Measurements from ENCODE around the gene MADCAM1. TPM values are rescaled to one million over a fixed set of nuclear protein-coding genes. Genes with fewer than 3 reads are reported as not detected.

The MADCAM1 gene
- total and polyA plus RNA-seq, 10 of the 15 experiments (the other 5 are each of a cell fraction or from before 2014, with no cell fraction given): 0.06 to 0.32 (median 0.31) TPM; not detected in 5

GRCh38 chr19:463483-464207 is 32.6 kb upstream of the MADCAM1 start:
- no TSS peak for BruUV-seq (replicated peaks)
- no peaks in the 10 kb centered on the region for H4K20me1 ChIP-seq (ENCODE audit: control insufficient read depth, insufficient read depth)
- no peak overlapping the region for H3K4me3 ChIP-seq
- FAIRE-seq: no peak
- no peaks in the 10 kb centered on the region for H3K4me1 ChIP-seq (ENCODE audit: control insufficient read depth, insufficient read depth, low read length)
- WGBS (ENCODE audit: insufficient coverage, insufficient replicate concordance, low lambda C conversion rate, missing lambda C conversion rate): 69% methylated on average over 21 of the region's 35 CpGs
- H2AFZ ChIP-seq (ENCODE audit: control insufficient read depth, low read depth, low read length): no peak overlapping the region
- in situ Hi-C loops (cut with MboI) (no loop called here), intact Hi-C loops (cut with micrococcal nuclease; ENCODE audit: unreplicated experiment) (no loop called here)
- CTCF ChIA-PET: no interaction called here
- no peaks in the 10 kb centered on the region for H3K9me3 ChIP-seq (replicated peaks; ENCODE audit: control insufficient read depth, insufficient read depth, low read length)
- no peak overlapping the region for H3K4me2 ChIP-seq (ENCODE audit: control insufficient read depth, insufficient read depth)
- no peaks in the 10 kb centered on the region for H3K36me3 ChIP-seq (ENCODE audit: control insufficient read depth in 2 of 2, insufficient read depth in 2 of 2, low read length in 1 of 2)
- H3K79me2 ChIP-seq (ENCODE audit: control insufficient read depth, insufficient read depth, low read length): no peaks in the 10 kb centered on the region
- SMC1A ChIA-PET (ENCODE audit: uncharacterized antibody, unreplicated experiment): no interaction called here
- H3K27ac ChIP-seq (ENCODE audit: control insufficient read depth, insufficient read depth): no peak overlapping the region
- no peaks in the 10 kb centered on the region for H3K27me3 ChIP-seq (replicated peaks in 1 of 2; ENCODE audit: control insufficient read depth in 2 of 2, insufficient read depth in 2 of 2, low read length in 1 of 2)
- no peak overlapping the region for H3K9ac ChIP-seq (ENCODE audit: control insufficient read depth, insufficient read depth, low read length)
- RAD21 ChIA-PET (ENCODE audit: unreplicated experiment): no interaction called here
- no peak for DNase-seq (ENCODE audit: low read depth, low spot score)
- POLR2A ChIA-PET: no interaction called here
- ATAC-seq: no peak
- TF ChIP-seq TCF7 (IDR thresholded peaks at IDR 0.05; ENCODE audit: borderline replicate concordance): no peak
- TF ChIP-seq RBBP5 (conservative IDR thresholded peaks at IDR 0.05): no peak
- TF ChIP-seq ELK1 (IDR thresholded peaks at IDR 0.05; ENCODE audit: low read depth, low read length): no peak
- TF ChIP-seq BMI1 (IDR thresholded peaks at IDR 0.05; ENCODE audit: borderline replicate concordance): no peak
- no peak for TF ChIP-seq DPF2 (IDR thresholded peaks at IDR 0.05)
- TF ChIP-seq ZBTB33 (IDR thresholded peaks at IDR 0.05): no peak
- TF ChIP-seq POLR2AphosphoS5 (IDR thresholded peaks at IDR 0.05; ENCODE audit: low read length): no peak
- TF ChIP-seq EZH2 (IDR thresholded peaks at IDR 0.05; ENCODE audit: borderline replicate concordance, control insufficient read depth, low read depth, low read length): no peak
- no peak for TF ChIP-seq RFX5 (IDR thresholded peaks at IDR 0.05; ENCODE audit: low read depth, low read length)
- no peak for TF ChIP-seq ATF7 (IDR thresholded peaks at IDR 0.05; ENCODE audit: low read depth)
- TF ChIP-seq NKRF (conservative IDR thresholded peaks at IDR 0.05): no peak
- no peak for TF ChIP-seq NFXL1 (IDR thresholded peaks at IDR 0.05; ENCODE audit: borderline replicate concordance)
- no peak for TF ChIP-seq TCF12 (IDR thresholded peaks at IDR 0.05; ENCODE audit: low read depth, low read length)
- TF ChIP-seq CUX1 (IDR thresholded peaks at IDR 0.05; ENCODE audit: insufficient replicate concordance, low read depth, low read length): no peak
- TF ChIP-seq RCOR1 (conservative IDR thresholded peaks at IDR 0.05; ENCODE audit: low read depth, low read length): no peak
